Muscle layer of duodenum (tissue), 2 donors: ENCODE data around the gene CFAP91.
A peak's percentile ranks its signal among the peaks of the same experiment; 100 is the strongest.

ENCODE experiments used
- H3K27ac ChIP-seq: one replicate; pipeline ENCODE4 v1.7.0; 2013; ENCODE audit warnings: mild to moderate bottlenecking, low read length
- H3K27me3 ChIP-seq: one replicate; pipeline ENCODE4 v1.7.0; 2013; ENCODE audit warnings: low read depth, mild to moderate bottlenecking, control low read depth, low read length
- H3K36me3 ChIP-seq, 2 donors: one replicate each; pipeline ENCODE4 v1.7.0; 2013; ENCODE audit warnings: low read length in 2 of 2, control low read depth in 1 of 2, mild to moderate bottlenecking in 1 of 2; ENCODE audit not compliant: insufficient read depth in 2 of 2, control insufficient read depth in 1 of 2
- H3K4me1 ChIP-seq, 2 donors: one replicate each; pipeline ENCODE4 v1.7.0; 2013; ENCODE audit warnings: low read length in 2 of 2, mild to moderate bottlenecking in 2 of 2, control low read depth in 1 of 2, moderate library complexity in 1 of 2; ENCODE audit not compliant: insufficient read depth in 2 of 2, control insufficient read depth in 1 of 2
- H3K4me3 ChIP-seq, 2 donors: one replicate each; pipeline ENCODE4 v1.7.0; 2013; ENCODE audit warnings: low read length in 2 of 2, low read depth in 1 of 2, mild to moderate bottlenecking in 1 of 2
- H3K9me3 ChIP-seq, 2 donors: one replicate each; pipeline ENCODE4 v1.7.0; 2013; ENCODE audit warnings: low read length in 2 of 2, control low read depth in 1 of 2, mild to moderate bottlenecking in 1 of 2; ENCODE audit not compliant: control insufficient read depth in 1 of 2
- donor health status: healthy.

The CFAP91 gene

GRCh38 chr3:119679874-119680273 lies 22.9 kb upstream of the CFAP91 start:
- H3K36me3 ChIP-seq = peaks cover 0 to 2% of the 10 kb centered on the region in 2 donors
- no peaks in the 10 kb centered on the region for H3K27me3 ChIP-seq
- no peaks in the 10 kb centered on the region for H3K9me3 ChIP-seq
- peaks cover 8% of the 10 kb centered on the region in 2 donors for H3K4me1 ChIP-seq
- no peak overlapping the region for H3K4me3 ChIP-seq
- H3K27ac ChIP-seq = no peak overlapping the region

GRCh38 chr3:119681279-119681678 lies 21.5 kb upstream of the CFAP91 start:
- Histone ChIP-seq H3K27me3 (no peaks in the 10 kb centered on the region), H3K4me1 (peaks cover 0 to 1% of the 10 kb centered on the region in 2 donors), H3K9me3 (no peaks in the 10 kb centered on the region), H3K27ac (no peak overlapping the region), H3K36me3 (no peaks in the 10 kb centered on the region), H3K4me3 (no peak overlapping the region)

- Histone ChIP-seq H3K4me3 (no peak overlapping the region), H3K36me3 (no peaks in the 10 kb centered on the region), H3K4me1 (no peaks in the 10 kb centered on the region), H3K27ac (no peak overlapping the region), H3K27me3 (no peaks in the 10 kb centered on the region), H3K9me3 (no peaks in the 10 kb centered on the region)
Observed at GRCh38 chr3:119683421-119683820, 19.4 kb upstream of the CFAP91 start.

- Histone ChIP-seq H3K9me3 (no peaks in the 10 kb centered on the region), H3K27ac (no peak overlapping the region), H3K36me3 (no peaks in the 10 kb centered on the region), H3K27me3 (no peaks in the 10 kb centered on the region), H3K4me3 (no peak overlapping the region), H3K4me1 (no peaks in the 10 kb centered on the region)
Observed at GRCh38 chr3:119690043-119690656, 12.7 kb upstream of the CFAP91 start.

GRCh38 chr3:119695480-119695879 lies 7.3 kb upstream of the CFAP91 start:
- no peaks in the 10 kb centered on the region for H3K9me3 ChIP-seq
- H3K4me1 ChIP-seq = no peaks in the 10 kb centered on the region
- no peak overlapping the region for H3K27ac ChIP-seq
- H3K27me3 ChIP-seq = no peaks in the 10 kb centered on the region
- H3K4me3 ChIP-seq = no peak overlapping the region
- no peaks in the 10 kb centered on the region for H3K36me3 ChIP-seq

- Histone ChIP-seq H3K4me3 (no peak overlapping the region), H3K36me3 (no peaks in the 10 kb centered on the region), H3K4me1 (peaks cover 2 to 3% of the 10 kb centered on the region in 2 donors), H3K27me3 (no peaks in the 10 kb centered on the region), H3K9me3 (no peaks in the 10 kb centered on the region), H3K27ac (no peak overlapping the region)
Observed at GRCh38 chr3:119697394-119697793, 5.4 kb upstream of the CFAP91 start.

- H3K27me3 ChIP-seq = no peaks in the 10 kb centered on the region
- no peaks in the 10 kb centered on the region for H3K9me3 ChIP-seq
- H3K36me3 ChIP-seq = no peaks in the 10 kb centered on the region
- H3K27ac ChIP-seq = no peak overlapping the region
- peaks cover 3 to 5% of the 10 kb centered on the region in 2 donors for H3K4me1 ChIP-seq
- no peak overlapping the region for H3K4me3 ChIP-seq
Observed at GRCh38 chr3:119700269-119700919, 2.4 kb upstream of the CFAP91 start.

- Histone ChIP-seq H3K9me3 (no peaks in the 10 kb centered on the region), H3K4me3 (no peak overlapping the region), H3K27me3 (no peaks in the 10 kb centered on the region), H3K36me3 (no peaks in the 10 kb centered on the region), H3K4me1 (peaks cover 3 to 5% of the 10 kb centered on the region in 2 donors), H3K27ac (no peak overlapping the region)
Observed at GRCh38 chr3:119700920-119701734, 1.7 kb upstream of the CFAP91 start.

GRCh38 chr3:119703820-119704531 lies 1.2 kb downstream of the CFAP91 start:
- H3K27ac ChIP-seq = no peak overlapping the region
- H3K9me3 ChIP-seq = no peaks in the 10 kb centered on the region
- H3K36me3 ChIP-seq = no peaks in the 10 kb centered on the region
- H3K4me3 ChIP-seq = peak overlapping the region; percentile 66 to 69
- H3K27me3 ChIP-seq = no peaks in the 10 kb centered on the region
- peaks cover 3 to 5% of the 10 kb centered on the region in 2 donors for H3K4me1 ChIP-seq

GRCh38 chr3:119715105-119715504 lies 12.3 kb downstream of the CFAP91 start:
- Histone ChIP-seq H3K4me3 (no peak overlapping the region), H3K9me3 (no peaks in the 10 kb centered on the region), H3K4me1 (no peaks in the 10 kb centered on the region), H3K36me3 (peaks cover 0 to 5% of the 10 kb centered on the region in 2 donors), H3K27ac (no peak overlapping the region), H3K27me3 (no peaks in the 10 kb centered on the region)

- no peak overlapping the region for H3K27ac ChIP-seq
- no peaks in the 10 kb centered on the region for H3K4me1 ChIP-seq
- H3K9me3 ChIP-seq = no peaks in the 10 kb centered on the region
- H3K4me3 ChIP-seq = no peak overlapping the region
- H3K27me3 ChIP-seq = no peaks in the 10 kb centered on the region
- peaks cover 0 to 5% of the 10 kb centered on the region in 2 donors for H3K36me3 ChIP-seq
Observed at GRCh38 chr3:119716998-119717397, 14.2 kb downstream of the CFAP91 start.
